ENCODE results near the gene SYNPO2.

The SYNPO2 gene

GRCh38 chr4:119084513-119084912 is 195.9 kb downstream of the SYNPO2 start:
- no peaks in the 10 kb centered on the region for H3K27me3 ChIP-seq (replicated peaks)
- no peak overlapping the region for H3K4me3 ChIP-seq (ENCODE audit: low read depth, low read length)
- H3K36me3 ChIP-seq (replicated peaks): no peaks in the 10 kb centered on the region
- TF ChIP-seq CTCF (IDR thresholded peaks at IDR 0.05; ENCODE audit: low read depth, low read length, missing control alignments): no peak
- no peak overlapping the region for H3K27ac ChIP-seq
- in situ Hi-C loops (cut with HindIII; ENCODE audit: low pct_ligation_motif_present, low sequenced_read_pairs): no loop called here
- no peak for DNase-seq

GRCh38 chr4:119087121-119087520 is 198.5 kb downstream of the SYNPO2 start:
- H3K4me3 ChIP-seq (ENCODE audit: low read depth, low read length): no peak overlapping the region
- no peaks in the 10 kb centered on the region for H3K36me3 ChIP-seq (replicated peaks)
- in situ Hi-C loops (cut with HindIII; ENCODE audit: low pct_ligation_motif_present, low sequenced_read_pairs): no loop called here
- H3K27me3 ChIP-seq (replicated peaks): no peaks in the 10 kb centered on the region
- peak; percentile 22 for TF ChIP-seq CTCF (IDR thresholded peaks at IDR 0.05; ENCODE audit: low read depth, low read length, missing control alignments)
- no peak for DNase-seq
- no peak overlapping the region for H3K27ac ChIP-seq

- no peak for DNase-seq
- in situ Hi-C loops (cut with HindIII; ENCODE audit: low pct_ligation_motif_present, low sequenced_read_pairs): no loop called here
- no peaks in the 10 kb centered on the region for H3K27me3 ChIP-seq (replicated peaks)
These were observed 199.0 kb downstream of the SYNPO2 start for GRCh38 chr4:119087656-119088055.

GRCh38 chr4:119093042-119093827 is 204.6 kb downstream of the SYNPO2 start:
- Histone ChIP-seq H3K27ac (no peak overlapping the region), H3K27me3 (replicated peaks) (no peaks in the 10 kb centered on the region), H3K4me3 (ENCODE audit: low read depth, low read length) (no peak overlapping the region), H3K36me3 (replicated peaks) (no peaks in the 10 kb centered on the region)
- in situ Hi-C loops (cut with HindIII; ENCODE audit: low pct_ligation_motif_present, low sequenced_read_pairs): no loop called here
- DNase-seq: no peak
- TF ChIP-seq CTCF (IDR thresholded peaks at IDR 0.05; ENCODE audit: low read depth, low read length, missing control alignments): no peak

More at GRCh38 chr4:119087656-119088055, 199.0 kb downstream of the SYNPO2 start:
- no peak for TF ChIP-seq CTCF (IDR thresholded peaks at IDR 0.05; ENCODE audit: low read depth, low read length, missing control alignments)
- no peak overlapping the region for H3K27ac ChIP-seq
- H3K4me3 ChIP-seq (ENCODE audit: low read depth, low read length): no peak overlapping the region
- no peaks in the 10 kb centered on the region for H3K36me3 ChIP-seq (replicated peaks)

- DNase-seq: no peak
- Histone ChIP-seq H3K27ac (no peak overlapping the region), H3K27me3 (replicated peaks) (no peaks in the 10 kb centered on the region), H3K36me3 (replicated peaks) (no peaks in the 10 kb centered on the region), H3K4me3 (ENCODE audit: low read depth, low read length) (no peak overlapping the region)
- in situ Hi-C loops (cut with HindIII; ENCODE audit: low pct_ligation_motif_present, low sequenced_read_pairs): no loop called here
- no peak for TF ChIP-seq CTCF (IDR thresholded peaks at IDR 0.05; ENCODE audit: low read depth, low read length, missing control alignments)
These were observed 208.7 kb downstream of the SYNPO2 start for GRCh38 chr4:119097282-119097900.
